ENCODE measurements around the gene PEX11G. TPM values are rescaled to one million over a fixed set of nuclear protein-coding genes. Genes with fewer than 3 reads are reported as not detected.

The PEX11G gene
- total RNA-seq, 1 donor from 2014 or later: 0.42 TPM

DNA sequence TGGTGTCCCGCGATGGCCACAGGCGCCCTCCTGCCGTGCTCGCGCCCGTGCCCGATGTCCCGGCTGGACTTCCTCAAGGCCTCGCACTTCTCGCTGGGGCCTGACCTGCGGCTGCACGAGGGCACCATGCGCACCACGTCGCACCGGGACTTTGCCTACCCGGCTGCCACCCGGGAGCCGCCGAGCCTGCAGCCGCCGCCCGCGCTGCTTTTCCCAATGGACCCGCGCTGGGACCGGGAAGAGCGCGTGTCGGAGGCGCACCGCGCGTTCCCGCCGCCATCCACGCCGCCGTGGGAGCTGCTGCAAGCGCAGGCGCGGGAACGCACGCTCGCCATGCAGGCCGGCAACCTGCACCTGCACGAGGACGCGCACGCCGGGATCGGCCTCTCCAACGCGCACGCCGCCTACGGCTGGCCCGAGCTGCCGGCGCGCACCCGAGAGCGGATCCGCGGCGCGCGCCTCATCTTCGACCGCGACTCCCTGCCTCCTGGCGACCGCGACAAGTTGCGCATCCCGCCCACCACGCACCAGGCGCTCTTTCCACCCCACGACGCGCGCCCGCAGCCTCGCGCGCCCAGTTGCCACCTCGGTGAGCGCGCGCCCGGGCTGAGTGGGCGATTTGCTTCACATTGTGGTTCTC is 12.1 kb upstream of the PEX11G start:
- intact Hi-C loops (cut with micrococcal nuclease): no loop called here

DNA sequence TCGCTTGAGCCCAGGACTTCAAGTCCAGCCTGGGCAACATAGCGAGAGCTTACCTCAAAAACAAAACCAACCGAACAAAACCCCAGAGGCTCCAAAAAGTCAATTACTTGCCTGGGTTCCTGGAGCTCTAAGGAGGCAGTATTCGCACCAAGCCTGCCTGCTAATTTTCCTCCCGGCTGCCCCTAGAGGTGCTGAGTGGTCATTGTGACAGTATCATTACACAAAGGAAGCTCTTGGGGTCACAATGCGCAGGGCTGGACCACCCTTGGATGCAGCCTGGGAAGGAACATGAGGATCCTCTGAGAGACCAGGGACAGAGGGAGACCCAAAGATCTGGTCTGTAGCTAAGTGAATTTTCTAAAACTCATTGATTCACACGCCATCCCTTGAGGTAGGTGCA is 8.5 kb upstream of the PEX11G start:
- intact Hi-C loops (cut with micrococcal nuclease): no loop called here

- intact Hi-C loops (cut with micrococcal nuclease): no loop called here
Measured at GRCh38 chr19:7494416-7495098, 5.7 kb upstream of the PEX11G start.

- intact Hi-C loops (cut with micrococcal nuclease): no loop called here
Measured at GRCh38 chr19:7492558-7492957, 3.7 kb upstream of the PEX11G start.

DNA sequence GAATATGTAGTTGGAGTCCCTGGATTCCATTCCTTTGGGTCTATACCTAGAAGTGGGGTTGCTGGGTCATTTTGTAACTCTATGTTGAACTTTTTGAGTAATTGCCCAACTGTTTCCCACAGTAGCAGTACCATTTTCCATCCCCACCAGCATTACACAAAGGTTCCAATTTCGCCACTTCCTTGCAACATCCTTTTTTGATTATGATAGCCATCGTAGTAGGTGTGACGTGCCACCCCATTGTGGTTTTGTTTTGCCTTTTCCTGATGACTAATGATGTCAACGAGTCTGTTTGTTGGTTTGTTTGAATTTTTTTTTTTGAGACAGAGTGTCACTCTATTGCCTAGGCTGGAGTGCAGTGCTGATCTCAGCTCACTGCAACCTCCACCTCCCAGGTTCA is 3.3 kb upstream of the PEX11G start:
- intact Hi-C loops (cut with micrococcal nuclease): no loop called here

DNA sequence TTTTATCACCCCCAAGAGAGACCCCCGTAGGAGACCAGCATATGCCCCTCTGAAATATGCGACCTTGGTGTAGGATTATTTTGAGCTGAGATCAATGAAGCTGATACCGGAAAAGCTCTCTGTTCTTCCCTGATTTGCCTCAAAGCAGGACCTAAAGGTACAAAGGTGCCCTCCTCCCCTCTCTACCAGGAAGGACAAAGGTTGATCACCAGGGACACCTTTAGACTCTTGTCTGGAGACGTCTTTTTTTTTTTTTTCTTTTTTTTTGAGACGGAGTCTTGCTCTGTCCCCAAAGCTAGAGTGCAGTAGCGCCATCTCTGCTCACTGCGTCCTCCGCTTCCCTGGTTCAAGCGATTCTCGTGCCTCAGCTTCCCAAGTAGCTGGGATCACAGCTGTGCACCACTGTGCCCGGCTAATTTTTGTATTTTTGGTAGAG is 792 bp upstream of the PEX11G start:
- intact Hi-C loops (cut with micrococcal nuclease): loop anchor here (1.0 to 5.0 kb wide), 2 partner anchors 33 to 46 kb away; partner anchors contain the start of genes MCOLN1 and PNPLA6

GRCh38 chr19:7486923-7487322 is 1.9 kb downstream of the PEX11G start:
- intact Hi-C loops (cut with micrococcal nuclease): loop anchor here (5.0 kb wide), 1 partner anchor 35 kb away; the partner anchor contains the start of gene MCOLN1

- intact Hi-C loops (cut with micrococcal nuclease): no loop called here
Measured at GRCh38 chr19:7483720-7484201, 5.1 kb downstream of the PEX11G start.

DNA sequence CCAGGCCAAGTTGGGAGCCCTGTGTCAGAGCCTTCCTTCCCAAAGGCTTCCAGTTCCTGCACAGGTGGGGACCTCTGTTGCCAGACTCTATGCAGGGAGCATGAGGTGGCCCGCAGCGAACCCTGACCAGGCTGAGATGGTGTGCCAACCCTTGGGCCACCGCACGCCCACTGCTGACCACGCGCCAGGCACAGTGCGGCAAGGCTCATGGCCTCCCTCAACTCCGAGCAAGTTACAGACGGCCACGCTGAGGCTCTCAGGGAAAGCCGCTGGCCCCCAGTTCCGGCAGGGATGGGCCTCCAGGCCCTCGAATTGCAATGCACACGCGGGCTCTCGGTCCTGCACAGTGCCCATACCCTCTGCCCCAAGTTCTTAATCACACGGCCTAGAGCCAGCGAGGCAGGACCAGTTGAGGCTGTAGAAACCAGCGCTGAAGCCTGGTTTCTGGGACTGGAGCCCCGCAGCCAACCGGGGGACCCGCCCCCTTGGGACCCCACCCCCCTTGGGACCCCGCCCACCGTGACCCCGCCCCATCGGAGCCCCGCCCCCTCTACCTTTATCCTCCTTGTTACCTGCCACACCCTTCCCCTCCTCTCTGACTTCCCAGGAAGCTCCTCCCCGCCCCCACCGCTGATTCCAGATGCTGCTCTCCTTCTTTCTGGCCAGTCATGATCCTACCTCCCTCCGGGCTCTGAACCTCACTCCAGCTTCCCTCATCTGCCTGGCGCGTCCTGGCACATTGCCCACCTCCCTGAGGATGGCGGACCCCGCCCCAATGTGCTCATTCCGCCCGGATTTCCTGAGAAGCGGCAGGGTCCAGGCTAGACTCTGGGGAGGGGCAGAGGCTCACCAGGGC is 6.0 kb downstream of the PEX11G start:
- intact Hi-C loops (cut with micrococcal nuclease): no loop called here

DNA sequence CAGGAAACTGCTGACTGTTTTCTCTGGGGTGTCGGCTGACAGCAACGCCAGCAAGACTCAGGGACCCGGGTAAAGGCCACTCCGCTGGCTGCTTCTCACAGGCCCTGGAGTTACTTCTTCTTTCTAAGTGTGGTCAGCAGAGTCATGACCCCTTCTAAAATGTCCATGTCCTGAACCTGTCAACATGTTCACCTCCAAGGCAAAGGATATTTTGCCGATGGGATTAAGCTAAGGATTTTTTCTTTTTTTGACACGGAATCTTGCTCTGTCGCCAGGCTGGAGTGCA is 7.9 kb downstream of the PEX11G start:
- intact Hi-C loops (cut with micrococcal nuclease): no loop called here

DNA sequence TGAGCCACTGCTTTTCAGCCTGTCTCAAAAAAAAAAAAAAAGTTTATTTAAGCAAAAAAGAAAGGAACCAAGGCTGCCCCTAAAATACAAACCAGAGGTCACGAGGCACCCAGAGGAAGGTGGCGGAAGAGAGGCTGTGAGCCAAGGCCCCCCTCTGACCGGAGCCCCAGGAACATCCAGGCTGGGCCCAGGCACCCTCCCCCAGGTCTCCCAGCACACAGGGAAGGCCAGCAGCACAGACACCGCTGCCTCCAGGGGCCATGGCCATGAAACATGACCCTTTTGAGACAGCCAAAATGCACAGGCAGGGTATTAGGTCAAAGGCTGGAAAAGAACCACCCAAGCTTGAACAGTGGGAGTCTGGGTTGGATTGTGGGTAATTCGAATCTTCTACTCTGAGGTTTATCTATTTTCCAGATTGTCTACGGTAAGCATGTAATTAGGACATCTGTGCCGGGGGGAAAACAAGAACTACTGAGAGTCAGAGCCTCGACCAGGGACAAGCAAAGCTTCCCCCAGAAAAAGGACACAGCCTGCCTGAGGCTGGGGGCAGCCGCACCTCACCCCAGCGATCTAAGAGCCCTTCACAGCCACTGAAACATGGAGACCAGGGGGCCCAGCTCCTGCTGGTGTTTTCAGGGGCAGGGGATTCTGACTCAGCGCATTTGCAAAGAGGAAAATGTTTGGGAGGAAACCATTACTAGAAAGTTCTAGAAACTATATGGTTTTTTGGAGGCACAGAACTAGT is 8.4 kb downstream of the PEX11G start:
- intact Hi-C loops (cut with micrococcal nuclease): no loop called here

DNA sequence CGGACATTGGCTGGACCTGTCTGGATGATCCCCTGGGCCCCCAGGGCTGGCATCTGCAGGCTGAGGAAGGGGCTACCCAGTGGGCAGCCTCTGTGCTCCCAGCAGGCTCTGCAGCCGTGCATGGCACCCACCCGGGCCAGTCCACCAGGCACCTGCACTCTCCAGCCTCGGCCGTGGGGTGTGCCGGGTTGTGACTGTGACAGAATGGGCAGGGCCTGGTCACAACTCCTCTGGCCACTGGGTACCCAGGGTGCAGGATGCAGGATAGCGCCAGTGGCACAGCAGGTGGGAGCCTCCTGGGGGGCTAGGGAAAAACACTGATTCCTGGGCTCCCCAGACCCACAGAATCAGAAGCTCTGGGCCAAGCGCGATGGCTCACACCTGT is 10.0 kb downstream of the PEX11G start:
- intact Hi-C loops (cut with micrococcal nuclease): no loop called here

DNA sequence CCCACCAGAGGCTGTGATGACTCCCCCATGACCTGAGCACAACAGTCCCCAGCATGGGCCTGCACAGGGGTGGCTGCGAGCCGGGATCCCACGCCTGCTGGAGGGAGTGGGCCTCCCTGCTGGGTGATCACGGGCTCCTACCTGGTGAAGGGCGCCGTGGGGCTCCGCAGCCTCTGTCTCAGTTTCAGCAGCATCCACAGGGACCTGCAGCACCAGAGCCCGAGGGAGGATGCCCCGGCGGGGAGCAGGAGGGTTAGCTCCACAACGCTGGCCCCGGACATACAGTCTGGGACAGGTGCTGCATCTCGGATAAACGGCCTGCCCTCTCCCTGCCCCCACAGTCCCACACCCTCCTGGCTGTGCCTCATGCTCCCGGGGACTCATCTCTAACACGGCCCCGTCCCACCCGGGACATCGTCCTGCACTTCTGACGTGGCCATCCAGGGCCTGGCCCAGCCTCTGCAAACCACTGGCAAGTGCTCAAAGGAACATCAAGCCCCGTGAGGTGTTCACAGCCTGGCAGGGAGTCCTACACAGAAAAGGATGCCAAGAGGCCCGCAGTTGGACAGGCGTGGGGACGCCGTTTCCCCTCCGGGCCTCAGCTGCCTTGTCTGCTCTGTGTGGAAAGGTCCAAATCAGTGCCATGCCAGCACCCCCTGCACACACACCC is 10.5 kb downstream of the PEX11G start:
- intact Hi-C loops (cut with micrococcal nuclease): no loop called here

DNA sequence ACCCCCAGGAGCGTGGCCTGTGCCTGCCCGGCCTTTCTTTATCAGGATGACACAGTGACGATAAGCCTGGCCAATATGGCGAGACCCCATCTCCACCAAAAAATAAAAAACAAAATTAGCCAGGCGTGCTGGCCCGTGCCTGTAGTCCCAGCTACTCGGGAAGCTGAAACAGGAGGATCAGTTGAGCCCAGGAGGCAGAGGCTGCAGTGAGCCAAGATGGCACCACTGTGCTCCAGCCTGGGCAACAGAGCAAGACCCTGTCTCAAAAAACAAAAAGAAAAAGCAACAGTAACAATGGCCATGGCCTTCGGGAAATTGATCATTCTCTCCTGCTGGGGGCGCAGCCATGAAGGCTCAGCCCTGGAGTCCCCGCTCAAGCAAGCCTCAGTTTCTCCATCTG is 11.1 kb downstream of the PEX11G start:
- intact Hi-C loops (cut with micrococcal nuclease): no loop called here

GRCh38 chr19:7476777-7477494 is 11.9 kb downstream of the PEX11G start:
- intact Hi-C loops (cut with micrococcal nuclease): no loop called here

- intact Hi-C loops (cut with micrococcal nuclease): no loop called here
Measured at GRCh38 chr19:7476241-7476640, 12.6 kb downstream of the PEX11G start.

DNA sequence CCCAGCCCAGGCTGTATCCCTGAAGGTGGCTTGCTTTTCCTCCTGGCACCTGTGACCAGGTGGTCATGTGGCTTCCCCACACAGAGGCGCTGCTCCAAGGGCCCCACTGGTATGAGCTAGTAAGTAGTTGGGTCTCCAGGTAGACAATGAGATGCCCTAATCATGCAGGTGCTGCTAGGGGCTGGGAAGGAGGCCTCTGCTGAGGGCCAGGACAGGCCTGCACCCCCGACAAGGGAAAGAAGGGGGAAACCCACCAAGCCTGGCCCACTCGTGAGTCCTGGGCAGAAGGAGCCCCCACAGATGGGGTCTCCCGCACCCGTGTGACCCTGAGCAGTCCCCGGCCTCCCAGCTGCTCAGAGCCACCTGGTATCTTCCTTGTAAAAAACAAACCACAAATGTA is 13.2 kb downstream of the PEX11G start:
- intact Hi-C loops (cut with micrococcal nuclease): no loop called here

- intact Hi-C loops (cut with micrococcal nuclease): no loop called here
Measured at GRCh38 chr19:7471696-7472615, 16.9 kb downstream of the PEX11G start.

Data from T-helper 1 cell treated with Interleukin-12 subunit alpha and Interleukin-12 subunit beta and Interleukin-4 antibody, amounts not matched to agents 30 ng/mL and 1 ng/mL, for 36 hours (primary cell).